WERI-Rb-1 (cell line): Measurements from ENCODE around the gene MRPL9.
A peak's percentile ranks its signal among the peaks of the same experiment; 100 is the strongest.

ENCODE experiments used
- DNase-seq: peaks from one replicate; pipeline ENCODE4 v3.0.0-alpha.2; 2020
- H3K27ac ChIP-seq: fragments of 250-450 bp; sonication (Bioruptor Pico); 2 replicates; pipeline ENCODE4 v1.5.1; 2020; ENCODE audit warnings: mild to moderate bottlenecking, moderate library complexity
- H3K27me3 ChIP-seq: fragments of 250-450 bp; sonication (Bioruptor Pico); 2 replicates; pipeline ENCODE4 v1.5.1; 2021; ENCODE audit warnings: mild to moderate bottlenecking, low read depth, moderate library complexity; ENCODE audit not compliant: insufficient read depth, severe bottlenecking
- H3K36me3 ChIP-seq: fragments of 250-450 bp; sonication (Bioruptor Pico); 2 replicates; pipeline ENCODE4 v1.5.1; 2020; ENCODE audit warnings: mild to moderate bottlenecking, moderate library complexity
- H3K4me3 ChIP-seq: 2 replicates; pipeline ENCODE4 v1.5.1; 2011; ENCODE audit warnings: low read depth, mild to moderate bottlenecking, control low read depth, low read length
- H3K9me3 ChIP-seq: fragments of 250-450 bp; sonication (Bioruptor Pico); 2 replicates; pipeline ENCODE4 v1.5.1; 2021; ENCODE audit warnings: mild to moderate bottlenecking, moderate library complexity; ENCODE audit not compliant: severe bottlenecking
- TF ChIP-seq, protein P1 (sequence below): IDR thresholded peaks from 2 replicates; pipeline ENCODE4 v1.5.1; 2011; ENCODE audit warnings: low read depth, mild to moderate bottlenecking, control low read depth, inconsistent platforms, low read length

Gene MRPL9

DNA sequence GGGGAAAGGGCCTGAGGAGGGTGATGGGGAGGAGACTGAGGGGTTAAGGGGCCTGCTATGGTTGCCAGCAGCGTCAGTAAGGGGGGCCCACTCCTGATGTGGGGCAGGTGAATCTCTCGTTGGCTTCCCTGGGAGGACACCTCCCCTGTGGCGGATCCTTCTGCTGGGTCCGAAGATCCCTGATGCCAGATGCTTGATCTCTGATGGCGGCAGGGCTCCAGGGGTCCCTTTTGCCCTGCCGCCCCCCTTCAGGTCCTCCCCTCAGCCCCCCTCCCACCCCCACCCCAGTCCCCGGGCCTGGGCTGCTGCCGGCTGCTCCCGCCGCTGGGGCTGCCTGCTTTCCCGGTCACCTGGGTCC, 46.9 kb downstream of the MRPL9 start:
- Histone ChIP-seq H3K4me3 (peak overlapping the region; percentile 69), H3K36me3 (peaks cover 38% of the 10 kb centered on the region), H3K27me3 (no peaks in the 10 kb centered on the region), H3K9me3 (no peaks in the 10 kb centered on the region), H3K27ac (peak overlapping the region; percentile 90)
- no peak for DNase-seq
- TF ChIP-seq, protein P1, sequence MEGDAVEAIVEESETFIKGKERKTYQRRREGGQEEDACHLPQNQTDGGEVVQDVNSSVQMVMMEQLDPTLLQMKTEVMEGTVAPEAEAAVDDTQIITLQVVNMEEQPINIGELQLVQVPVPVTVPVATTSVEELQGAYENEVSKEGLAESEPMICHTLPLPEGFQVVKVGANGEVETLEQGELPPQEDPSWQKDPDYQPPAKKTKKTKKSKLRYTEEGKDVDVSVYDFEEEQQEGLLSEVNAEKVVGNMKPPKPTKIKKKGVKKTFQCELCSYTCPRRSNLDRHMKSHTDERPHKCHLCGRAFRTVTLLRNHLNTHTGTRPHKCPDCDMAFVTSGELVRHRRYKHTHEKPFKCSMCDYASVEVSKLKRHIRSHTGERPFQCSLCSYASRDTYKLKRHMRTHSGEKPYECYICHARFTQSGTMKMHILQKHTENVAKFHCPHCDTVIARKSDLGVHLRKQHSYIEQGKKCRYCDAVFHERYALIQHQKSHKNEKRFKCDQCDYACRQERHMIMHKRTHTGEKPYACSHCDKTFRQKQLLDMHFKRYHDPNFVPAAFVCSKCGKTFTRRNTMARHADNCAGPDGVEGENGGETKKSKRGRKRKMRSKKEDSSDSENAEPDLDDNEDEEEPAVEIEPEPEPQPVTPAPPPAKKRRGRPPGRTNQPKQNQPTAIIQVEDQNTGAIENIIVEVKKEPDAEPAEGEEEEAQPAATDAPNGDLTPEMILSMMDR: no peak

DNA sequence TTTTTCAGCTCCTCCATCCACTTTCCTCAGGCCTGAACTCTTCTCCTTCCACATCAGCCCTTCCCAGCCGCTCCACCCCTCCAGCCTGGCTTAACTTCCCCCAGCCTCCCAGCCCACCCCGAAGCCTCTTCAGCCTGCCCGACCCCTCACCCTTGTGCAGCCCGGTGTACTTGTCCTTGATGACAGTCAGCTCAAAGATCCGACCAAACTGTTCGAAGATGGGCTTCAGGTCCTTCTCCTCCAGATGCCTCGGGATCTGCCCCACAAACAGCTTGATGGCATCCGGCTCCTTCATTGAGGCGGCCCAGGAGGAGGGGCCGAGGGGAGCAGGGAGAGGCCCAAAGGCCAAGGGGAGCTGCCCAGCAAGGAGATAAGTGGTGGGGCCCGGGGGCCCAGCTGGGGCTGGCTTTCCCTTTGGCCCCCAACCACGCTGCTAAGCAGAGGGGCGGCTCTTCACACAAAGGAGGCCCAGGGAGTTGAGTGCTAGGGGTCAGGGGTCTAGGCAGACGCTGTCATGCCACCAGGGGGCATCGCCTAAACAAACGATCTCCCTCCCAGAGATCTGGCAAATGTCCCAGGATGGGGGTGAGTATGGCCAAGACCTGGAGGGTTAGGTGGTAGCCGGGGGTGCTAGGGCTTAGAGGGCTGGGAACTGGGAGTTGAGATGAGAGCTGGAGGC, 47.4 kb downstream of the MRPL9 start:
- no peaks in the 10 kb centered on the region for H3K27me3 ChIP-seq
- peak overlapping the region; percentile 69 for H3K4me3 ChIP-seq
- DNase-seq: peak; percentile 96
- TF ChIP-seq, protein P1: peak; percentile 97
- H3K9me3 ChIP-seq: no peaks in the 10 kb centered on the region
- H3K36me3 ChIP-seq: peaks cover 41% of the 10 kb centered on the region
- peak overlapping the region; percentile 90 for H3K27ac ChIP-seq

DNA sequence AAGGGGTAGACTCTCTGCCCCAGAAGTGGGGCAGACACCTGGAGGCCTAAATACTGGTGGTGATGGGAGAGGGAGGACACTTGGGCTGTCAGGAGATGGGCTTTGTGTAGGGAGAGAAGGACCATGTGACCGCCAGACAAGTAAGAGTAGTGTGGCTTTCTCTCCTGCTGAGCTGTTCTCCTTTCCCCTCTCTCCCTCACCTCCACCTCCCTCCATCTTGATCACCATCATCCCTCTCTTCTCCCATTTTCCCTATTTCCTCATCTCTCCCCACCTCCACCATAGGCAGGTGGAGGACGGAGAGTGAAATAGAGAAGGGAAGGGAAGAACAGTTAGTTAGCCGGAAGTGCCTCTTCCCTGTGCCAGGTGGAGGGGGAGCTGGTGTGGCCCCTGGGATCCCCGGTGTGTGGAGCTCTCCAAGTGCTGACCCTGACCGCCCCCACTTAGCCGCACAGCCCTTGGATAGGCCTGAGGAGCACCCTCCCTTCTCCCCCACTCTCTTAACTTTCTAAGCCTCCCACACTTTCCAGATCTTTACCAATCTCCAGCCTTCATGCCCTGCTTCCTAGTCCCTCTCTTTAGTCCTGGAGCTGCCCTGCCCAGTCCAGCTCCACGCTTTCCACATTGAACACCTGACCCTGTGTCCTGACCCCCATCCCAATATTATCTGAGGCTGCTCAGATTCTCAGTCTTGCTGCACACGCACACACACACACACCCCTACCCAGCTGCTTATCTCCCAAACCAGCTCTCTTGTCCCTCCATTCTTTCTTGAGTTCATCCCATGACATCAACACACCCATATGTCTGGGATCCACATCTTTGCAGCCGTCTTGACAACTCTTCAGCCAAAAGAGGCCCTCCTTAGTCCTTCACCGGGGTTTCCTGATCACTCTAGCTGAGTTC, 48.2 kb downstream of the MRPL9 start:
- Histone ChIP-seq H3K4me3 (peak overlapping the region; percentile 69), H3K9me3 (no peaks in the 10 kb centered on the region), H3K27ac (peak overlapping the region; percentile 90), H3K36me3 (peaks cover 47% of the 10 kb centered on the region), H3K27me3 (no peaks in the 10 kb centered on the region)
- peak; percentile 60 for DNase-seq
- TF ChIP-seq, protein P1: no peak

DNA sequence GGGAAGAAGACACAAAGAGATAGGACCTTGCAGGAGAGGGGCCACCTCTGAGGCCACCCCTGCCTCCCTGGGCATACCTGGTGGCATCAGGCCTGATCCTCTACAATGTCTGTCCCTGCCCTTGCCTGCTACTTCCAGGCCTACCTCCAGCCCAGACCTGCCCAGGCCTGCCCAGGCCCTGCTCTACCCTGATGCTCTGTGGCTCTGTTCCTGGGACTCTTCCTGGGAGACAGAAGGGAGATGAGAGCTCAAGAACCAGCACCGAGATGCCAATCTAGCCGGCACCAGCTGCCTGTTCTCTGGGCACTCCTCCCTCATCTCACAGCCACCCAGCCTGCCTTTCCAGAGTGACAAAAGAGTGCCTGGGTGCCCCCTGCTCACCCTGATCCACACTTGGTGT, 49.4 kb downstream of the MRPL9 start:
- no peak overlapping the region for H3K4me3 ChIP-seq
- TF ChIP-seq, protein P1: no peak
- peak; percentile 53 for DNase-seq
- H3K9me3 ChIP-seq: no peaks in the 10 kb centered on the region
- H3K36me3 ChIP-seq: peaks cover 59% of the 10 kb centered on the region
- peak overlapping the region; percentile 90 for H3K27ac ChIP-seq
- no peaks in the 10 kb centered on the region for H3K27me3 ChIP-seq

DNA sequence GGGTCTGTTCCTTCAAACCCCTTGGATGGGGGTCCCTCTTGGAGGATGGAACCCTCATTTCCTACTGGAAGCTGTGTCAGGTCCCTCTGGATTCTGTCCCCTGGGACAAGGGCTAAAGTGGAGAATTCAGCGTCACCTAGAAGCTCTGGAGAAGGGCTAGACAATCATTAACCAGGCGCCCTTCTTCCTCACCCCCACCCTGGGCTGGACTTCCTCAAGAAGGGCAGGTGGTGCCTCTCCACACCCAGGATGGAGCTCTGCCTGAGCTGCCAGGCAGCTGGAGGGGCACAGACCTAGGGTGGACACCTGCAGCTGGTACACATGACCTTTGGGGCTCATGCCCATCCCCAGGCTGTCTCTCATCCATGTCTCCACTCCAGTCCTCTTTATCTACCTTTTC, 50.3 kb downstream of the MRPL9 start:
- DNase-seq: no peak
- H3K27ac ChIP-seq: peak overlapping the region; percentile 90
- no peaks in the 10 kb centered on the region for H3K9me3 ChIP-seq
- peaks cover 67% of the 10 kb centered on the region for H3K36me3 ChIP-seq
- H3K4me3 ChIP-seq: no peak overlapping the region
- no peaks in the 10 kb centered on the region for H3K27me3 ChIP-seq
- TF ChIP-seq, protein P1: no peak
